Mucosa of rectum (tissue), 2 donors: Measurements from ENCODE around the gene HES3.
A peak's percentile ranks its signal among the peaks of the same experiment; 100 is the strongest.

Experiments used
- H3K27ac ChIP-seq, 2 donors: one replicate each; pipeline ENCODE4 v1.7.0; 2013; ENCODE audit warnings: inconsistent platforms in 2 of 2, low read depth in 2 of 2, low read length in 2 of 2
- H3K27me3 ChIP-seq, 2 donors: one replicate each; pipeline ENCODE4 v1.7.0; 2013; ENCODE audit warnings: low read length in 2 of 2; ENCODE audit not compliant: control insufficient read depth in 2 of 2, insufficient read depth in 2 of 2
- H3K36me3 ChIP-seq, 2 donors: one replicate each; pipeline ENCODE4 v1.7.0; 2013; ENCODE audit warnings: low read length in 2 of 2; ENCODE audit not compliant: control insufficient read depth in 2 of 2, insufficient read depth in 2 of 2
- H3K4me1 ChIP-seq, 2 donors: one replicate each; pipeline ENCODE4 v1.7.0; 2013; ENCODE audit warnings: low read length in 2 of 2, mild to moderate bottlenecking in 1 of 2; ENCODE audit not compliant: control insufficient read depth in 2 of 2, insufficient read depth in 2 of 2
- H3K4me3 ChIP-seq, 2 donors: one replicate each; pipeline ENCODE4 v1.7.0; 2013; ENCODE audit warnings: low read length in 2 of 2
- H3K9ac ChIP-seq, 2 donors: one replicate each; pipeline ENCODE4 v1.7.0; 2013; ENCODE audit warnings: low read length in 2 of 2, low read depth in 1 of 2, mild to moderate bottlenecking in 1 of 2
- H3K9me3 ChIP-seq, 2 donors: one replicate each; pipeline ENCODE4 v1.7.0; 2013; ENCODE audit warnings: low read length in 2 of 2; ENCODE audit not compliant: control insufficient read depth in 2 of 2
- donor health status: healthy.
- donor health status: Normal muscosa, but diverticular disease.

HES3 gene

GRCh38 chr1:6245869-6246496 is 2.0 kb downstream of the HES3 start:
- Histone ChIP-seq H3K9ac (no peak overlapping the region), H3K4me3 (no peak overlapping the region), H3K4me1 (peaks cover 13 to 14% of the 10 kb centered on the region in 2 donors), H3K9me3 (no peaks in the 10 kb centered on the region), H3K27me3 (peaks cover 36 to 48% of the 10 kb centered on the region in 2 donors), H3K27ac (no peak overlapping the region), H3K36me3 (no peaks in the 10 kb centered on the region)

- Histone ChIP-seq H3K4me1 (peaks cover 13 to 14% of the 10 kb centered on the region in 2 donors), H3K4me3 (no peak overlapping the region), H3K9me3 (no peaks in the 10 kb centered on the region), H3K27me3 (peaks cover 33 to 44% of the 10 kb centered on the region in 2 donors), H3K9ac (peak overlapping the region; percentile 1 to 47), H3K27ac (peak overlapping the region in 1 of 2 donors; percentile 29), H3K36me3 (no peaks in the 10 kb centered on the region)
These were observed 2.8 kb downstream of the HES3 start for GRCh38 chr1:6246497-6247467.

- Histone ChIP-seq H3K4me1 (peaks cover 13 to 14% of the 10 kb centered on the region in 2 donors), H3K27me3 (peaks cover 36 to 44% of the 10 kb centered on the region in 2 donors), H3K36me3 (no peaks in the 10 kb centered on the region), H3K27ac (peak overlapping the region in 1 of 2 donors; percentile 16), H3K9me3 (no peaks in the 10 kb centered on the region), H3K4me3 (no peak overlapping the region), H3K9ac (no peak overlapping the region)
These were observed 3.7 kb downstream of the HES3 start for GRCh38 chr1:6247651-6248050.

- Histone ChIP-seq H3K4me3 (no peak overlapping the region), H3K36me3 (no peaks in the 10 kb centered on the region), H3K4me1 (peaks cover 13 to 14% of the 10 kb centered on the region in 2 donors), H3K9me3 (no peaks in the 10 kb centered on the region), H3K9ac (no peak overlapping the region), H3K27ac (peak overlapping the region in 1 of 2 donors; percentile 44), H3K27me3 (peaks cover 30 to 38% of the 10 kb centered on the region in 2 donors)
These were observed 4.3 kb downstream of the HES3 start for GRCh38 chr1:6248161-6248776.

- H3K4me3 ChIP-seq = no peak overlapping the region
- no peak overlapping the region for H3K9ac ChIP-seq
- peaks cover 25 to 31% of the 10 kb centered on the region in 2 donors for H3K27me3 ChIP-seq
- H3K36me3 ChIP-seq = peaks cover 0 to 1% of the 10 kb centered on the region in 2 donors
- no peaks in the 10 kb centered on the region for H3K9me3 ChIP-seq
- peaks cover 13 to 14% of the 10 kb centered on the region in 2 donors for H3K4me1 ChIP-seq
- H3K27ac ChIP-seq = peak overlapping the region in 1 of 2 donors; percentile 44
These were observed 5.2 kb downstream of the HES3 start for GRCh38 chr1:6248932-6249738.

DNA sequence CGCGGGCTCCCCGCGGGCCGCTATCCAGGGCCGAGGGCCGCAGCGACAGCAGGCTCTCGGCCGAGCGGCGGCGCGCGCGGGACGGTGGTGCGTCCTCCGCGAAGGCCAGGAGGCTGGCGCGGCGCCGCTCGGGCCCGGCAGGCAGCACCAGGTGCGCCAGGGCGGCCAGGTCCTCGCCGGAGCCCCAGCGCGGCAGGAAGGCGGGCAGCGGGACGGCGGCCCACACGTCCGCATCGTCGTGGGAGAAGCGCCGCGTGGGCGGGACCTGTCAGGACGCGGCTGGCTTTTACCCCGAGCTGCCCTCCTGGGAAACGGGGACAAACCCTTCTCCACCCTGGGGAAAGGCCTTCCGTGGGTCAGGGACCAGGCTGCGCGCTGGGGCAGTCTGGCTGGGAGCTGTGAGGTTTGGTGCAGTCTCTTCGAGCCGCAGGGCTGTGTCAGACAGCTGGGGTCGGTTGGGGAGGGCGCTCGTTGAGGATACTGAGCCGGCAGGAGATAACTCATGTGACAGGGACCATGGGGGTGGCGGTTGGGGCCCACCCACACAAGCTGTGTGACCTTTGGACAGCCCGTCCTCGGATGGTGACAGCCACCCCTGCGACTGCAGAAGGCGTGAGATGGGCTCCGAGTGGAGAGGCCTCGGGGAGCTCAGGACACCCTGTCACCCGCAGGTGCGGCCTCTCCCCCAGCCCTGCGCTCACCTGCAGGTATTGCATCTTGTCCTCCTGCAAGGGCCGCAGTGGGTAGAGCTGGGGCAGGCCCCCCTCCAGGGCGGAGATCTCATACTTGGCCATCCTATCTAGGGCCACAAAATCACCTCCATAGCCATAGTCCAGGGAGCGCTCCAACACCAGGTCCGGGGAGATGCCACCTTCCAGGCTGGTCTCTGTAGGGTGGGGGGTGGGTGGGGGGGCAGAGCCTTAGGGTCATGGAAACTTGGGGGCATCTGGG is 6.0 kb downstream of the HES3 start:
- peak overlapping the region in 1 of 2 donors; percentile 47 for H3K9ac ChIP-seq
- peaks cover 13 to 14% of the 10 kb centered on the region in 2 donors for H3K4me1 ChIP-seq
- H3K27ac ChIP-seq = peak overlapping the region in 1 of 2 donors; percentile 14
- H3K9me3 ChIP-seq = no peaks in the 10 kb centered on the region
- peaks cover 0 to 5% of the 10 kb centered on the region in 2 donors for H3K36me3 ChIP-seq
- H3K27me3 ChIP-seq = peaks cover 23 to 31% of the 10 kb centered on the region in 2 donors
- H3K4me3 ChIP-seq = no peak overlapping the region

GRCh38 chr1:6251233-6251632 is 7.3 kb downstream of the HES3 start:
- H3K9ac ChIP-seq = no peak overlapping the region
- H3K27me3 ChIP-seq = peaks cover 19 to 28% of the 10 kb centered on the region in 2 donors
- peaks cover 0 to 5% of the 10 kb centered on the region in 2 donors for H3K36me3 ChIP-seq
- no peak overlapping the region for H3K4me3 ChIP-seq
- H3K27ac ChIP-seq = no peak overlapping the region
- H3K9me3 ChIP-seq = no peaks in the 10 kb centered on the region
- H3K4me1 ChIP-seq = peaks cover 9% of the 10 kb centered on the region in 2 donors

- H3K27me3 ChIP-seq = peaks cover 19 to 24% of the 10 kb centered on the region in 2 donors
- H3K9ac ChIP-seq = no peak overlapping the region
- H3K4me3 ChIP-seq = no peak overlapping the region
- H3K36me3 ChIP-seq = peaks cover 0 to 5% of the 10 kb centered on the region in 2 donors
- H3K27ac ChIP-seq = no peak overlapping the region
- peaks cover 5 to 8% of the 10 kb centered on the region in 2 donors for H3K4me1 ChIP-seq
- H3K9me3 ChIP-seq = no peaks in the 10 kb centered on the region
These were observed 7.8 kb downstream of the HES3 start for GRCh38 chr1:6251681-6252373.
